IMR-90 (cell line): ENCODE results near the gene CLPTM1L. TPM values are rescaled to one million over a fixed set of nuclear protein-coding genes. Genes with fewer than 3 reads are reported as not detected.

Experiments used
- ATAC-seq: fragments of 200-7000 bp; cut with Tn5 transposase; 2 replicates; pipeline ENCODE4 v1.9.1; 2020; ENCODE audit warnings: low read depth, mild to moderate bottlenecking, moderate library complexity
- BruUV-seq: library from RNA; stranded (reverse); fragments of 400-500 nt; replicated peaks from 2 replicates; lab custom pipeline; 2021; lab: Mats Ljungman, UMichigan
- CTCF ChIA-PET: fragments of 300-600 bp; formaldehyde crosslinking; extraction: SDS; loops from one replicate; lab custom pipeline; 2021; ENCODE audit warnings: antibody characterized with exemption; lab: Yijun Ruan, JAX
- POLR2A ChIA-PET: fragments of 300-600 bp; sonication (Branson Sonifier 250); formaldehyde crosslinking; loops from one replicate; lab custom pipeline; 2022; ENCODE audit warnings: antibody characterized with exemption; ENCODE audit not compliant: unreplicated experiment; lab: Charles Lee
- DNase-seq: peaks from one replicate; pipeline ENCODE4 v3.0.0; 2013
- H2AFZ ChIP-seq: replicated peaks from 2 replicates; pipeline ENCODE3; 2013; ENCODE audit warnings: low read length, mild to moderate bottlenecking; ENCODE audit not compliant: poor library complexity
- H2AK5ac ChIP-seq: 2 replicates; pipeline ENCODE4 v1.6.1; 2013; ENCODE audit warnings: low read depth, low read length, inconsistent platforms
- H2AK9ac ChIP-seq: replicated peaks from 2 replicates; pipeline ENCODE3; 2013; ENCODE audit warnings: mild to moderate bottlenecking, low read depth, low read length, moderate library complexity; ENCODE audit not compliant: poor library complexity
- H2BK120ac ChIP-seq: 2 replicates; pipeline ENCODE4 v1.6.1; 2013; ENCODE audit warnings: low read depth, low read length, inconsistent platforms
- H2BK15ac ChIP-seq: 3 replicates; pipeline ENCODE4 v1.6.1; 2013; ENCODE audit warnings: low read depth, low read length, inconsistent platforms
- H2BK20ac ChIP-seq: 2 replicates; pipeline ENCODE4 v1.6.1; 2013; ENCODE audit warnings: low read depth, mild to moderate bottlenecking, inconsistent platforms, low read length, moderate library complexity
- H2BK5ac ChIP-seq: 2 replicates; pipeline ENCODE4 v1.6.1; 2013; ENCODE audit warnings: mild to moderate bottlenecking, low read depth, low read length, inconsistent platforms; ENCODE audit not compliant: poor library complexity, severe bottlenecking
- H3K14ac ChIP-seq: replicated peaks from 2 replicates; pipeline ENCODE4 v1.6.1; 2013; ENCODE audit warnings: low read depth, low read length, inconsistent platforms
- H3K18ac ChIP-seq: 2 replicates; pipeline ENCODE4 v1.6.1; 2013; ENCODE audit warnings: low read depth, low read length, control low read depth
- H3K23ac ChIP-seq: 2 replicates; pipeline ENCODE4 v1.6.1; 2013; ENCODE audit warnings: low read depth, low read length, inconsistent platforms
- H3K27ac ChIP-seq: 2 replicates; pipeline ENCODE4 v1.5.1; 2013; ENCODE audit warnings: mild to moderate bottlenecking, control low read depth, low read length; ENCODE audit not compliant: insufficient read depth
- H3K27me3 ChIP-seq: 2 replicates; pipeline ENCODE4 v1.6.1; 2013; ENCODE audit warnings: low read length; ENCODE audit not compliant: control insufficient read depth, insufficient read depth
- H3K36me3 ChIP-seq: 2 replicates; pipeline ENCODE4 v1.6.1; 2013; ENCODE audit warnings: low read length, mixed read lengths; ENCODE audit not compliant: control insufficient read depth, insufficient read depth
- H3K4ac ChIP-seq: 2 replicates; pipeline ENCODE4 v1.6.1; 2013; ENCODE audit warnings: low read depth, low read length, inconsistent platforms
- H3K4me1 ChIP-seq: 2 replicates; pipeline ENCODE4 v1.6.1; 2013; ENCODE audit warnings: low read length, mixed read lengths; ENCODE audit not compliant: control insufficient read depth, insufficient read depth
- H3K4me2 ChIP-seq: 2 replicates; pipeline ENCODE4 v1.6.1; 2013; ENCODE audit warnings: low read depth, mild to moderate bottlenecking, control low read depth, low read length, moderate library complexity
- H3K4me3 ChIP-seq: 2 replicates; pipeline ENCODE4 v1.5.1; 2013; ENCODE audit warnings: low read depth, mild to moderate bottlenecking, control low read depth, low read length, moderate library complexity; ENCODE audit not compliant: insufficient read depth
- H3K56ac ChIP-seq: 2 replicates; pipeline ENCODE4 v1.6.1; 2013; ENCODE audit warnings: low read length, inconsistent platforms; ENCODE audit not compliant: insufficient read depth; ENCODE audit errors: extremely low read depth
- H3K79me1 ChIP-seq, 2 experiments: 2 replicates each; pipeline ENCODE4 v1.6.1; 2013; ENCODE audit warnings: low read length in 2 of 2, inconsistent platforms in 1 of 2, low read depth in 1 of 2
- H3K9ac ChIP-seq: 2 replicates; pipeline ENCODE4 v1.6.1; 2013; ENCODE audit warnings: low read depth, low read length, control low read depth
- H3K9me1 ChIP-seq: 2 replicates; pipeline ENCODE4 v1.6.1; 2013; ENCODE audit warnings: low read length, inconsistent platforms; ENCODE audit not compliant: insufficient read depth
- H3K9me3 ChIP-seq: 2 replicates; pipeline ENCODE4 v1.6.1; 2013; ENCODE audit warnings: low read length; ENCODE audit not compliant: control insufficient read depth, insufficient read depth
- H4K20me1 ChIP-seq: 2 replicates; pipeline ENCODE4 v1.6.1; 2013; ENCODE audit warnings: low read length, inconsistent platforms; ENCODE audit not compliant: insufficient read depth
- H4K5ac ChIP-seq: 2 replicates; pipeline ENCODE4 v1.6.1; 2013; ENCODE audit warnings: mild to moderate bottlenecking, low read depth, low read length, control low read depth
- H4K8ac ChIP-seq, 2 experiments: 2 replicates each; pipeline ENCODE4 v1.6.1; 2013; ENCODE audit warnings: low read depth in 2 of 2, low read length in 2 of 2, control low read depth in 1 of 2, inconsistent platforms in 1 of 2
- H4K91ac ChIP-seq: 2 replicates; pipeline ENCODE4 v1.6.1; 2013; ENCODE audit warnings: low read depth, low read length, inconsistent platforms; ENCODE audit not compliant: insufficient read depth
- BHLHE40 ChIP-seq: fragments of 150-350 bp; IDR thresholded peaks from 2 replicates; pipeline ENCODE4 v1.6.1; 2016; ENCODE audit warnings: mild to moderate bottlenecking, low read depth, low read length
- CEBPB ChIP-seq: IDR thresholded peaks from 2 replicates; pipeline ENCODE4 v1.6.1; 2012; ENCODE audit warnings: low read depth, low read length, improper control_type of control experiment
- CHD1 ChIP-seq: IDR thresholded peaks from 2 replicates; pipeline ENCODE4 v1.6.1; 2012; ENCODE audit warnings: low read depth, low read length, improper control_type of control experiment
- CTCF ChIP-seq: conservative IDR thresholded peaks from 2 replicates; pipeline ENCODE4 v1.5.1; 2012; ENCODE audit warnings: mild to moderate bottlenecking, low read depth, low read length, improper control_type of control experiment
- ELK1 ChIP-seq: fragments of 150-350 bp; IDR thresholded peaks from 2 replicates; pipeline ENCODE4 v1.6.1; 2016; ENCODE audit warnings: low read depth, mild to moderate bottlenecking, low read length, moderate library complexity, borderline replicate concordance
- MAFK ChIP-seq: IDR thresholded peaks from 2 replicates; pipeline ENCODE4 v1.6.1; 2012; ENCODE audit warnings: low read depth, low read length, improper control_type of control experiment
- MAZ ChIP-seq: IDR thresholded peaks from 2 replicates; pipeline ENCODE4 v1.6.1; 2012; ENCODE audit warnings: low read depth, mild to moderate bottlenecking, low read length, improper control_type of control experiment, moderate library complexity, borderline replicate concordance
- MXI1 ChIP-seq: IDR thresholded peaks from 2 replicates; pipeline ENCODE4 v1.6.1; 2012; ENCODE audit warnings: low read depth, mild to moderate bottlenecking, low read length, moderate library complexity, borderline replicate concordance
- NFE2L2 ChIP-seq: fragments of 150-350 bp; IDR thresholded peaks from 2 replicates; pipeline ENCODE4 v1.6.1; 2016; ENCODE audit warnings: low read depth, mild to moderate bottlenecking, low read length
- POLR2A ChIP-seq: IDR thresholded peaks from 2 replicates; pipeline ENCODE4 v1.6.1; 2012; ENCODE audit warnings: mild to moderate bottlenecking, low read depth, low read length
- RAD21 ChIP-seq: IDR thresholded peaks from 2 replicates; pipeline ENCODE4 v1.6.1; 2012; ENCODE audit warnings: low read length, improper control_type of control experiment
- RCOR1 ChIP-seq: IDR thresholded peaks from 2 replicates; pipeline ENCODE4 v1.6.1; 2012; ENCODE audit warnings: mild to moderate bottlenecking, low read length, improper control_type of control experiment; ENCODE audit not compliant: insufficient replicate concordance
- RFX5 ChIP-seq: IDR thresholded peaks from 2 replicates; pipeline ENCODE4 v1.8.0; 2012; ENCODE audit warnings: low read depth, mild to moderate bottlenecking, low read length, moderate library complexity
- SMC3 ChIP-seq: fragments of 150-350 bp; IDR thresholded peaks from 2 replicates; pipeline ENCODE4 v1.6.1; 2016; ENCODE audit warnings: low read depth, mild to moderate bottlenecking, antibody characterized with exemption, low read length, moderate library complexity
- USF2 ChIP-seq: fragments of 150-350 bp; IDR thresholded peaks from 2 replicates; pipeline ENCODE4 v1.6.1; 2017; ENCODE audit warnings: mild to moderate bottlenecking, antibody characterized with exemption, low read length, low read depth
- WGBS, 2 experiments: methylation state at CpG; one replicate each; pipeline versions ENCODE4 v1.1.5 to v1.1.7; 2013; ENCODE audit warnings: missing lambda C conversion rate in 2 of 2; ENCODE audit not compliant: insufficient read length in 1 of 2; ENCODE audit errors: extremely low coverage in 2 of 2; 5-methylcytosine and 5-hydroxymethylcytosine counted together
- dilution Hi-C: fragments of 300-500 bp; cut with HindIII; formaldehyde crosslinking; loops from one replicate; pipeline ENCODE4 v1.14.3; 2018; ENCODE audit warnings: low sequenced_read_pairs; ENCODE audit not compliant: unreplicated experiment
- in situ Hi-C: fragments of 300-500 bp; cut with MboI; formaldehyde crosslinking; loops from 3 replicates; pipeline ENCODE4 v1.14.3; 2019; ENCODE audit warnings: low sequenced_read_pairs, inconsistent platforms, mixed read lengths
- intact Hi-C: fragments of 100-400 bp; cut with micrococcal nuclease; formaldehyde crosslinking; loops from 2 replicates; pipeline ENCODE4 v1.10.0; 2022
- polyA plus RNA-seq, 3 experiments: library from polyadenylated mRNA; depleted of rRNA; stranded (reverse); fragments of >200 nt; gene quantifications; 2 replicates each; pipeline ENCODE4 v1.2.3, GENCODE V29; 2012; ENCODE audit warnings: low replicate concordance in 1 of 3
- total RNA-seq: library from RNA; depleted of rRNA; stranded (reverse); fragments of >200 nt; gene quantifications from 2 replicates; pipeline ENCODE4 v1.2.3, GENCODE V29; 2012

The CLPTM1L gene
- total and polyA plus RNA-seq, 2 of the 4 experiments (the other 2 are of a cell fraction) = 114 to 137 TPM

GRCh38 chr5:1322036-1322900 lies 22.6 kb downstream of the CLPTM1L start:
- Histone ChIP-seq H3K9me1 (no peaks in the 10 kb centered on the region), H2AK9ac (no peak overlapping the region), H3K4ac (no peak overlapping the region), H2BK120ac (no peak overlapping the region), H4K5ac (no peak overlapping the region), H3K36me3 (peaks cover 62% of the 10 kb centered on the region), H4K91ac (no peak overlapping the region), H3K27ac (no peak overlapping the region), H2AFZ (no peak overlapping the region), H4K20me1 (peaks cover under 1% of the 10 kb centered on the region; the same call in 1 of the 2 replicates), H3K56ac (no peak overlapping the region), H2AK5ac (no peak overlapping the region), H3K18ac (no peak overlapping the region), H4K8ac (no peak overlapping the region), H3K27me3 (no peaks in the 10 kb centered on the region), H3K79me1 (peaks cover 0 to 6% of the 10 kb centered on the region in 2 experiments; a peak in 2 of 4 replicates), H2BK20ac (no peak overlapping the region), H3K4me1 (no peaks in the 10 kb centered on the region; the same call in 1 of the 2 replicates), H3K23ac (no peak overlapping the region), H3K9me3 (peaks cover 2% of the 10 kb centered on the region; the same call in 1 of the 2 replicates), H2BK15ac (no peak overlapping the region), H2BK5ac (no peak overlapping the region), H3K4me3 (no peak overlapping the region), H3K14ac (no peak overlapping the region), H3K9ac (no peak overlapping the region), H3K4me2 (no peak overlapping the region)
- dilution Hi-C loops = no loop called here
- BruUV-seq = no TSS peak
- no peak for TF ChIP-seq MAZ
- TF ChIP-seq MAFK = no peak
- no peak for TF ChIP-seq BHLHE40
- no peak for TF ChIP-seq RAD21
- TF ChIP-seq SMC3 = no peak
- no peak for TF ChIP-seq ELK1
- TF ChIP-seq CEBPB = no peak
- no peak for TF ChIP-seq NFE2L2
- no peak for TF ChIP-seq RCOR1
- no peak for TF ChIP-seq CHD1
- TF ChIP-seq MXI1 = no peak
- no peak for TF ChIP-seq USF2
- no peak for TF ChIP-seq RFX5
- TF ChIP-seq POLR2A = no peak
- TF ChIP-seq CTCF = no peak
- ChIA-PET POLR2A (no interaction called here), CTCF (no interaction called here)
- in situ Hi-C loops = no loop called here
- no peak for DNase-seq
- WGBS, 2 experiments = 95% methylated on average over 4 of the region's 22 CpGs; no CpG with 5 or more reads in 1 of the 2 experiments
- ATAC-seq = no peak
- intact Hi-C loops = no loop called here
